Rectal smooth muscle tissue (tissue), 1 donor: ENCODE results near the gene FAM78A.

Experiments
- H3K27ac ChIP-seq: one replicate; pipeline ENCODE4 v1.7.0; 2013; ENCODE audit warnings: low read depth, low read length, inconsistent platforms
- H3K27me3 ChIP-seq: one replicate; pipeline ENCODE4 v1.7.0; 2013; ENCODE audit warnings: low read length; ENCODE audit not compliant: control insufficient read depth, insufficient read depth
- H3K36me3 ChIP-seq: one replicate; pipeline ENCODE4 v1.7.0; 2013; ENCODE audit warnings: low read length; ENCODE audit not compliant: control insufficient read depth, insufficient read depth
- H3K4me1 ChIP-seq: one replicate; pipeline ENCODE4 v1.7.0; 2013; ENCODE audit warnings: low read length; ENCODE audit not compliant: control insufficient read depth, insufficient read depth
- H3K4me3 ChIP-seq: one replicate; pipeline ENCODE4 v1.7.0; 2013; ENCODE audit warnings: low read length
- H3K9ac ChIP-seq: one replicate; pipeline ENCODE4 v1.7.0; 2013; ENCODE audit warnings: low read length

The FAM78A gene

DNA sequence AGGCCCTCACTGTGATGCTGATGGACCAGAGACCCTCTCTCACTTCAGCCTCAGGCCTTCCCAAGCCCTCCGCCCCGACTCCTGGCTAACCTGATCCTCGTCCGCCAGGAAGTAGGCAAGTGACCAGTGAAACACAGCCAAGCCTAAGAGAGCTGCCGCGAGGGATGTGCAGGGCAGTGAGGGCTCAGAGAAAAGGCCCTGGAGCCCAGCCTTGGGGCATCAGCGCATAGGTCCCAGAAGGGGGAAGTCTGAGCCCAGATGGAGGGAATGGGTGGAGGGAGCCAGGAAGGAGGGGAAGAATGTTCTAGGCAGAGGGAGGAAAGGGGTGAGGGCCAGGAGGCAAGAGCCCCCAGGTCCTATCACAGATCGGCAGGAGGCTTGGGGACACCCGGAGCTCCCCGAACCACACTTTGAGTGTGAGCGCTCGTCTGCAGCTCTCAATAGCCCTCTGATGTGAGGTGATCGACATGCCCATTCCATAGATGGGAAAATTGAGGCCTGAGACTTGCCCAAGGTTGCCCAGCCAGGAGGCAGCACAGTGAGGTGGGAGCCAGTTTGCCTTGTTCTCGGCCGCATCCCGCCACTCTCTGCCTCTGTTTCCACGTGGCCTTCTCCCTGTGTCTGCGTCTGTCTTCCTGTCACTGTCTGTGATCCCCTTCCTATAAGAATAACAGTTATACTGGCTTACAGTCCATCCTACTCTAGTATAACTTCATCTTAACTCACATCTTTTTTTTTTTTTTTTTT is 33.4 kb upstream of the FAM78A start:
- Histone ChIP-seq H3K4me1 (no peaks in the 10 kb centered on the region), H3K36me3 (no peaks in the 10 kb centered on the region), H3K27ac (no peak overlapping the region), H3K9ac (no peak overlapping the region), H3K27me3 (no peaks in the 10 kb centered on the region), H3K4me3 (no peak overlapping the region)

DNA sequence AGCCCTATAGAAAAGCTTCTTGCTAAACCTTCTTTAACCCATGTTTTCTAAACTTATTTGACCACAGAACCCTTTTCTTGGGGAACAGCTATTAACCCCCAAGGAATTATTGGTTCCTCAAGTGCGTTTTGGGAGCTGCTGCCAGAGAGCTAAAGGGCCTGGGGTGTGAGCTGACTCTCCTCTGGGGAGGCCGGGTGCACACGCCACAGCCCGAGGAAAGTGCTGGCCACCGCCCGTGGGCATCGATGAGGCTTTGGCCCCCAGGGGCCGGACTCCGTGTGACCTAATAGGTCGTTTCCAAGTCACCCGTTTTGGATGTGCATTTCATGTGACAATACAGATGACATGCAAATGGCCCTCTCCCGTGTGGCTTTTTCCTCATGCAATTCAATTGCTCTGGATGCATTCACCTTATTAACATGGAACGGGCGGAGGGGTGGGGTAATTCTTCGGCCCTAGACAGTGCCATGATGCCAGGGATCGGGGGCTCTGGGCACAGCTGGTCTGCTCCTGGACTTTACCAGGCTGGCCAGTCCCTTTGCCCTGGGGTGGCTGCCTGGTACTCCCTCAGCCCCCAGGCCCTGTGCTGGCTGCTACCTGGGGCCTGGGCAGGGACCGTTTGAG is 32.7 kb upstream of the FAM78A start:
- Histone ChIP-seq H3K4me1 (no peaks in the 10 kb centered on the region), H3K27me3 (no peaks in the 10 kb centered on the region), H3K27ac (no peak overlapping the region), H3K9ac (no peak overlapping the region), H3K36me3 (no peaks in the 10 kb centered on the region), H3K4me3 (no peak overlapping the region)

DNA sequence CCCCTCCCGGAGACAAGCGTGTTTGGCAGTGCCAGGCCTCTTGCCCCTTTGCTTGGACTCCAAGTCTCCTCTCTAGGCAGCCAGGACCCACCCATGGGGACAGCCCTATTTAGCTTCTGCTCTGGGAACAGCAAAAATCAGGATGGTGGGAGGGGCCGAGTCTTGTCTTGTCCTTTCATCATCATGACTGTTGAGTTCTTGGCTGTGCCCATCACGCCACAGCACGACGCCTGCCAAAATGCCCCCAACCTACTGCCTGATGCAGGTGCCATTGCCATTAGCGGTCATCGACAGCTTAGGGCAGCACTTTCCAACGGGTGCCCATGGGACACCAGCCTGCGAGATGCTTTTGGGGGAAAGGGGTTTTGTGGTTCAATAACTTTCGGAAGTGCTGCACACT is 32.1 kb upstream of the FAM78A start:
- Histone ChIP-seq H3K27me3 (no peaks in the 10 kb centered on the region), H3K27ac (no peak overlapping the region), H3K36me3 (no peaks in the 10 kb centered on the region), H3K9ac (no peak overlapping the region), H3K4me1 (no peaks in the 10 kb centered on the region), H3K4me3 (no peak overlapping the region)

DNA sequence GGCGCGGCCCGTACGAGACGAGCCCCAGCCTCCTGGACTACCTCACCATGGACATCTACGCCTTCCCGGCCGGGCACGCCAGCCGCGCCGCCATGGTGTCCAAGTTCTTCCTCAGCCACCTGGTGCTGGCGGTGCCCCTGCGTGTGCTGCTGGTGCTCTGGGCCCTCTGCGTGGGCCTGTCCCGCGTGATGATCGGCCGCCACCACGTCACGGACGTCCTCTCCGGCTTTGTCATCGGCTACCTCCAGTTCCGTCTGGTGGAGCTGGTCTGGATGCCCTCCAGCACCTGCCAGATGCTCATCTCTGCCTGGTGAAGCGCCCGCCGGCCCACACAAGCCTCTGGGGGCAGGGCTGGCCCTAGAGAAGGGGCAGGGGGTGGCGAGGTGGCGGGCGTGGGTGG is 31.7 kb upstream of the FAM78A start:
- H3K4me3 ChIP-seq = no peak overlapping the region
- no peaks in the 10 kb centered on the region for H3K4me1 ChIP-seq
- H3K9ac ChIP-seq = no peak overlapping the region
- H3K27me3 ChIP-seq = no peaks in the 10 kb centered on the region
- no peak overlapping the region for H3K27ac ChIP-seq
- no peaks in the 10 kb centered on the region for H3K36me3 ChIP-seq

DNA sequence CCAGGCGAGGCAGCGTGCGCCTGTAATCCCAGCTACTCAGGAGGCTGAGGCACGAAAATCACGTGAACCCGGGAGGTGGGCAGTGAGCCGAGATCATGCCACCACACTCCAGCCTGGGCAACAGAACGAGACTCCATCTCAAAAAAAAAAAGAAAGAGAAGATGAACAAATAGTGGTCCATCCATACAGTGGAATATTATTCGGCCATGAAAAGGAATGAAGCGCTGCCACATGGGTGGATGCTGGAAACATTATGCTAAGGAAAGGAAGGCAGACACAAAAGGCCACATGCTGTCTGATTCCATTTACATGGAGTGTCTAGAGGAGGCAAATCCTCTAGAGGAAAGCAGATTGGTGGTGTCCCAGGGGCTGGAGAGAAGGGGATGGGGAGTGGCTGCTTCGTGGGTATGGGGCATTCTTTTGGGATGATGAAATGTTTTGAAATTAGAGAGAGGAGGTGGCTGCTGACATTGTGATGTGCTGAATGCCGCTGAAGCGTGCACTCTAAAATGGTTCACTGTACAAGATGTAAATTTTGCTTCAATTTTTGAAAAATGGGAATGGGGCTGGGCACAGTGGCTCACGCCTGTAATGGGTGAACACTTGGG is 30.2 kb upstream of the FAM78A start:
- no peaks in the 10 kb centered on the region for H3K27me3 ChIP-seq
- no peaks in the 10 kb centered on the region for H3K4me1 ChIP-seq
- H3K9ac ChIP-seq = no peak overlapping the region
- H3K4me3 ChIP-seq = no peak overlapping the region
- no peak overlapping the region for H3K27ac ChIP-seq
- H3K36me3 ChIP-seq = no peaks in the 10 kb centered on the region

DNA sequence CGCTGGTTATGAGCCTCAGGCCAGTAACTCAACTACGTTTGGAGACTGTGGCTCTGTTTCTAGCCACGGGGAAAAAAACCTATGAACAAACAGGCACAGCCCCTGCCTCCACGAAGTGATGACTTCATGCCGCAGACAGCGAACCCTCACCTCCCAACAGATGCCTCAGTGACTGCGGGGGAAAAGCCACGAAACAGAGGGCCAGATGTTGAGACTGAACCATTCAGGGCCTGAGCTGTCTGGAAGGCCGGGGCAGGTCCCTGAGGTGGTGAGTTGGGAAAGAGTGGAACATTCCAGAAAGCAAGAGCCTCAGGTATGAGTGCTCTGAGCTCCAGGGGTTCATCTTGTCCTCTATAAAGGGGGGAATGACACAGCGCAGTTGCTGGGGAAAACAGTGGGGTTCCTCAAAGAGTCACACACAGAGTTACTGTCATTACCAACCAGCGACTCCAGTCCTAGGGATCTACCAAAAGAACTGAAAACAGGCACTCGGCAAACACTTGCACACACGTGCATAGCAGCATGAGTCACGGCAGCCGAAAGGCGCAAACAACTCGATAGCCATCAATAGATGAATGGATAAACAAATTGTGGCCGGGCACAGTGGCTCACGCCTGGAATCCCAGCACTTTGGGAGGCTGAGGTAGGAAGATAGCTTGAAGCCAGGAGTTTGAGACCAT is 28.5 kb upstream of the FAM78A start:
- Histone ChIP-seq H3K4me1 (no peaks in the 10 kb centered on the region), H3K4me3 (no peak overlapping the region), H3K9ac (no peak overlapping the region), H3K36me3 (no peaks in the 10 kb centered on the region), H3K27me3 (no peaks in the 10 kb centered on the region), H3K27ac (no peak overlapping the region)

DNA sequence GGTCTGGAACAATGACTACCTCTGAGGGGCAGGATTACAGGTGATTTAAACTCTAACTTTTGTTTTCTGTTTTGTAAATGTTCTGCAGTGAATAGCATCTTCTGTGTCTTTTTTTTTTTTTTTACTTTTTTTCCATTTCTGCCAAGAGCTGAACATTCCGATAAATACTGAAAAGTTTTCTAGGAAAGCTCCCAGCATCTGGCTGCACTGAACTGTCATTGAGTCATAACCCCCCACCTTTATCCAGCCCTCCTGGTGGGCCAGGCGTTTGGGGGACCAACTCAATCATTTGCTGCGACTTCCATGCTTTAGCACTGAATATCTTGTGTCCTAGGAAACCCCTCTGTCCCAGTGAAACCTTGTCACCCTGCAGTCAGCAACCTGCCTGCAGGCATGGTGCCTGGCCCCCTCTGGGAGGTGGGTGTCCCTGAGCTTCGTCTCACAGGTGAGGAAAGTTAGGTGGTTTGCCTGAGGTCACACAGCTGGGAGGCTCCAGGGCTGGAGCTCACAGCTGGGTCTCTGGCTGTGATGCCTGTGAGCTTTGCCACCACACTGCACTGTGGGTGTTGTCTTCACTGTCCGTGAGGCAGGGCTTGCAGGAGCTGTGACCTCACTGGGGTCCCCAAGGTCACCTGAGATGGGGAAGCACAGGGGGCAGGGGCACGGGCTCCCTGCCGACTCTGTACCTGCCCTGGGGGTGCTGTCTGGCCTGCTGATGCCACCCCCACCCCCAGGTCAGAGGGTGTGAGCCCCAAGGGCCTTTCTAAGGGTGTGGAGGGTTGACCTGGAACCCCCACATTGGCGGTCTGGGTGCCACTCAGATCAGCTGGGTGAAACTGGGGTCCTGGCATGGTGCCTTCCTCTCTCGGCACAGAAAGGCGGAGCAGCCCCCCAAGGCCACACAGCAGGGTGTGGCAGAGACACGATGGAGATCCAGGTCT is 27.3 kb upstream of the FAM78A start:
- Histone ChIP-seq H3K27ac (no peak overlapping the region), H3K27me3 (no peaks in the 10 kb centered on the region), H3K9ac (no peak overlapping the region), H3K4me1 (no peaks in the 10 kb centered on the region), H3K4me3 (no peak overlapping the region), H3K36me3 (no peaks in the 10 kb centered on the region)

DNA sequence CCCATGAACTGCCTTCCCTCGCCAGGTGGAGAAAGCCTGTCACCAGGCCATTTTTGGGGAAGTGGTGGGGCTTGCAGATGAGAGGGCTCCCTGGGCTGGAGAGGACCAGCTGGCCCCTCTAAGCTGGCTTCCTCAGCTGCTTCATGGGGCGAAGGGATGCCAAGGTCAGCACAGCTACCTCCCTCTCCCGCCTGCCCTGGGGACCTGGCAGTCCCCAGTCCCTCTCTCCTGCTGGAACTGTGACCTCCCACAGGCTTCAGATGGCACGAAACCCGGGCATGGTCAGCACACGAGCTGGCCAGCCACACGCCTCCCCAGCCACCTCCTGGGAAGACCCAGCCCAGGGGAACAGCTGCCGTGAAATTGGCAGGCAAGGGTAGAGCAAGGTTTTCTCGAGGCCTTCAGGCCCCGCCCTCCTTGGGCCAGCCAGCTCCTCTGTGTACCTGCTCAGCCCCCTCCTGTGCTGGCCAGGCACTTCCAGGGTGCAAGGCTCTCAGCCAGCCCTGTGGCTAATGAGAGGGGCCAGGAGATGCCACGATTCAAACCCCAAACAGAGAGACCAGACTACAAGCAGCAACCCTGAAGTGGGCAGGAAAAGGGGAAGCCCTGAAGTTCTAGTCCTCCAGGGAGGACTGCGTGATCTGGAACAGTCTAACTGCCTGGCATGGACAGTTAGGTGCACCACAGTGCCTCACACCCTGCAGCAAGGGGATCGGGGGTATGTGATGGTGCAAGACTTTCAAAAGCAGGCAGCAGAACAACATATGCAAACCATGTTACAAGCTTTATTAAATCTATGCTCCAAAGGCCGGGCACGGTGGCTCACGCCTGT is 26.1 kb upstream of the FAM78A start:
- no peak overlapping the region for H3K27ac ChIP-seq

DNA sequence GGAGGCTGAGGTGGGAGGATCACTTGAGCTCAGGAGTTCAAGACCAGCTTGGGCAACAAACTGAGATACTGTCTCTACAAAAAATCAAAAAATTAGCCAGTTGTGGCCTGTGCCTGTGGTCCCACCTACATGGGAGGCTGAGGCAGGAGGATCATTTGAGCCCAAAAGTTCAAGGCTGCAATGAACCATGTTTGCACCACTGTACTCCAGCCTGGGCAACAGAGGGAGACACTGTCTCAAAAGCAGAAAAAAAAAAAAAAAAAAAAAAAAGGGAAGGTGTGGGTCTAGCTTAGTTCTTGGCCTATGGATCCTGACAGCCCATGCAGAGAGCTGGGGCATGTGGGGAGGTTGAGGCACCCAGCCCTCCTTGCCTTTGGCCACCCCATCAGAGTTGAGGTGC is 24.1 kb upstream of the FAM78A start:
- H3K4me3 ChIP-seq = no peak overlapping the region
- H3K27ac ChIP-seq = no peak overlapping the region
- no peak overlapping the region for H3K9ac ChIP-seq
- no peaks in the 10 kb centered on the region for H3K27me3 ChIP-seq
- no peaks in the 10 kb centered on the region for H3K4me1 ChIP-seq
- H3K36me3 ChIP-seq = no peaks in the 10 kb centered on the region

More for the DNA sequence above, 26.1 kb upstream of the FAM78A start:
- no peaks in the 10 kb centered on the region for H3K27me3 ChIP-seq
- no peak overlapping the region for H3K9ac ChIP-seq
- no peaks in the 10 kb centered on the region for H3K4me1 ChIP-seq
- no peaks in the 10 kb centered on the region for H3K36me3 ChIP-seq
- no peak overlapping the region for H3K4me3 ChIP-seq

DNA sequence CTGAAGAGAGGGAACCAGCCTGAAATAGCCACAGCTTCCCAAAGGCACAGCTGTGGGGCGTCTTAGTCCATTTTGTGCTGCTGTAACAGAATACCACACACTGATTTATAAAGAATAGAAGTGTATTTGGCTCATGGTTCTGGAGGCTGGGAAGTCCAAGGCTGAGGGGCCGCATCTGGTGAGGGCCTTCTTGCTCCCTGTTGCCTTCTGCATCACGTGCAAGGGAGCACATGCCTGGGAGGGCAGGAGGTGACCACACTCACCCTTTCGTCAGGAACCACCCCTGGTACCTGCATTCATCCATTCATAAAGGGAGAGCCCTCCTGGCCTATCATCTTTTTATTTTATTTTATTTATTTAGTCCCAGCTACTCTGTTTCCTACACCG is 23.6 kb upstream of the FAM78A start:
- no peak overlapping the region for H3K27ac ChIP-seq
- no peak overlapping the region for H3K4me3 ChIP-seq

DNA sequence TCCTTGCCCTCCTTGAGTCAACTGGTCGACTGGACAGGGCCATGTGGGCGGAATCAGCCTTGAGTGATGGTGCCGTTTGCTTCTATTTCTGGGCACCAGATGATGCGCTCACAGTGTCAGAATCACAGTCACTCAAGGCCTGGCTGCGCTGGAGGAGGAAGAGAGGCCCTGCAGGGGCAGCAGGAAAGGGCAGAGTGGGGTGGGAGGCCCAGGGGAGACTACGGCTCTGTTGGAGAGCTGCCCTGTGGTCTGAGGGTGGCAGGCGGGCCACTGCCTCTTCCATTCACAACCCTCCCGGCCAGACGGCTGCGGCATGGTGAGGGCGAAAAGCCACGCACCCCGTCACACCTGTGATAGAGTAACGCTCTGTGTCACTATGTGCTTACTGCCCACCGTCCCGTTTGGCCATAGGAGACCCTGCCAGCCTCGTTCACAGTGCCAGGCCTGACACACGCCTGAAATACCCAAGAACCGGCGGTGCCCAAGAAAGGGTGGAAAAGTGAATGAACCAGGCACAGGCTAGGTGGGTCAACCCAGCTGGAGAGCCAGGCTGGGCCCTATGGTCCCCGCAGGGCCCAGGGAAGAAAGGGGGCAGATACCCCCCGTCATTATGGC is 23.1 kb upstream of the FAM78A start:
- no peak overlapping the region for H3K9ac ChIP-seq
- no peaks in the 10 kb centered on the region for H3K27me3 ChIP-seq
- no peak overlapping the region for H3K4me3 ChIP-seq
- H3K4me1 ChIP-seq = no peaks in the 10 kb centered on the region
- H3K27ac ChIP-seq = no peak overlapping the region
- no peaks in the 10 kb centered on the region for H3K36me3 ChIP-seq

More for the DNA sequence above, 23.6 kb upstream of the FAM78A start:
- Histone ChIP-seq H3K36me3 (no peaks in the 10 kb centered on the region), H3K9ac (no peak overlapping the region), H3K27me3 (no peaks in the 10 kb centered on the region), H3K4me1 (no peaks in the 10 kb centered on the region)
